Measurements from ENCODE around the gene JAKMIP1. TPM values are rescaled to one million over a fixed set of nuclear protein-coding genes. Genes with fewer than 3 reads are reported as not detected.

The JAKMIP1 gene
- total and polyA plus RNA-seq, 2 of the 13 experiments (the other 11 are each of a cell fraction or from before 2014, with no cell fraction given), result not detected

DNA sequence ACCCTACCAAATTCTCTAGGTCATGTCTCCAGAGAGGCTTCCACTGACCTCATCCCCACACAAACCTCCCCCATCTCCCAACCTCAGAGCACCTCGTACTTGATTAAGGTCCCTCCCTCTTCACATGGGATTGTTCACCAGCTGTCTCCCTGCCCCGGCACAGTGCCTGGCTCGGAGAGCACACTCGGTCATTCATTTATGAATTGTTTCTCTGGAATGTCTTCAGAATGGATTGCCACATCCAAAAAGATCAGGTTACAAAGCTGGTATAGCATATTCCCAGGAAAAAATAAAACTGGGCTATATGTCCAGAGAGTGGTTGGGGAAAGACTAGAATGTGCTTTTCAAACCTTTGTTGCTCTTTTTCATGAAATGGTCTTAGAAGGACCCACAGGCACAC lies 21.6 kb downstream of the JAKMIP1 start:
- Histone ChIP-seq H3K9ac (ENCODE audit: insufficient read depth, low read depth, low read length) (no peak overlapping the region), H2AFZ (ENCODE audit: low read length) (no peak overlapping the region), H3K27ac (ENCODE audit: extremely low read length, insufficient read depth, low read length) (no peak overlapping the region), H3K36me3 (replicated peaks in 1 of 2; ENCODE audit: control insufficient read depth in 1 of 2, insufficient read depth in 2 of 2, low read length in 2 of 2) (no peaks in the 10 kb centered on the region), H4K20me1 (ENCODE audit: insufficient read depth, low read length) (no peaks in the 10 kb centered on the region), H3K27me3 (ENCODE audit: control insufficient read depth in 1 of 2, insufficient read depth in 2 of 2, low read length in 2 of 2) (peaks cover 0 to 2% of the 10 kb centered on the region in 2 experiments; a peak in 2 of 5 replicates), H3K4me1 (ENCODE audit: insufficient read depth, low read length) (no peaks in the 10 kb centered on the region), H3K4me3 (replicated peaks in 1 of 3; ENCODE audit: insufficient read depth in 1 of 3, low read depth in 2 of 3, low read length in 3 of 3) (no peak overlapping the region), H3K79me2 (ENCODE audit: insufficient read depth, low read length) (no peaks in the 10 kb centered on the region), H3K4me2 (ENCODE audit: low read depth, low read length) (no peak overlapping the region), H3K9me3 (ENCODE audit: low read length) (no peaks in the 10 kb centered on the region)
- CTCF ChIA-PET (ENCODE audit: low intra/inter-chr PET ratio, low total read pairs), result no interaction called here
- in situ Hi-C loops (cut with HindIII; ENCODE audit: extremely low pct_ligation_motif_present, low pct_unique_long_range_greater_than_20kb) (no loop called here), intact Hi-C loops (cut with micrococcal nuclease; ENCODE audit: unreplicated experiment) (no loop called here)
- no peak for ATAC-seq
- 0% methylated on average over 4 of the region's 4 CpGs for WGBS (ENCODE audit: low lambda C conversion rate)
- DNase-seq (ENCODE audit: low spot score), result no peak
- no peak for FAIRE-seq
- BruUV-seq (replicated peaks), result no TSS peak
- POLR2A ChIA-PET, result no interaction called here
- no peak for TF ChIP-seq RARA (CRISPR knock-in tag; IDR thresholded peaks at IDR 0.05)
- TF ChIP-seq, protein P1, sequence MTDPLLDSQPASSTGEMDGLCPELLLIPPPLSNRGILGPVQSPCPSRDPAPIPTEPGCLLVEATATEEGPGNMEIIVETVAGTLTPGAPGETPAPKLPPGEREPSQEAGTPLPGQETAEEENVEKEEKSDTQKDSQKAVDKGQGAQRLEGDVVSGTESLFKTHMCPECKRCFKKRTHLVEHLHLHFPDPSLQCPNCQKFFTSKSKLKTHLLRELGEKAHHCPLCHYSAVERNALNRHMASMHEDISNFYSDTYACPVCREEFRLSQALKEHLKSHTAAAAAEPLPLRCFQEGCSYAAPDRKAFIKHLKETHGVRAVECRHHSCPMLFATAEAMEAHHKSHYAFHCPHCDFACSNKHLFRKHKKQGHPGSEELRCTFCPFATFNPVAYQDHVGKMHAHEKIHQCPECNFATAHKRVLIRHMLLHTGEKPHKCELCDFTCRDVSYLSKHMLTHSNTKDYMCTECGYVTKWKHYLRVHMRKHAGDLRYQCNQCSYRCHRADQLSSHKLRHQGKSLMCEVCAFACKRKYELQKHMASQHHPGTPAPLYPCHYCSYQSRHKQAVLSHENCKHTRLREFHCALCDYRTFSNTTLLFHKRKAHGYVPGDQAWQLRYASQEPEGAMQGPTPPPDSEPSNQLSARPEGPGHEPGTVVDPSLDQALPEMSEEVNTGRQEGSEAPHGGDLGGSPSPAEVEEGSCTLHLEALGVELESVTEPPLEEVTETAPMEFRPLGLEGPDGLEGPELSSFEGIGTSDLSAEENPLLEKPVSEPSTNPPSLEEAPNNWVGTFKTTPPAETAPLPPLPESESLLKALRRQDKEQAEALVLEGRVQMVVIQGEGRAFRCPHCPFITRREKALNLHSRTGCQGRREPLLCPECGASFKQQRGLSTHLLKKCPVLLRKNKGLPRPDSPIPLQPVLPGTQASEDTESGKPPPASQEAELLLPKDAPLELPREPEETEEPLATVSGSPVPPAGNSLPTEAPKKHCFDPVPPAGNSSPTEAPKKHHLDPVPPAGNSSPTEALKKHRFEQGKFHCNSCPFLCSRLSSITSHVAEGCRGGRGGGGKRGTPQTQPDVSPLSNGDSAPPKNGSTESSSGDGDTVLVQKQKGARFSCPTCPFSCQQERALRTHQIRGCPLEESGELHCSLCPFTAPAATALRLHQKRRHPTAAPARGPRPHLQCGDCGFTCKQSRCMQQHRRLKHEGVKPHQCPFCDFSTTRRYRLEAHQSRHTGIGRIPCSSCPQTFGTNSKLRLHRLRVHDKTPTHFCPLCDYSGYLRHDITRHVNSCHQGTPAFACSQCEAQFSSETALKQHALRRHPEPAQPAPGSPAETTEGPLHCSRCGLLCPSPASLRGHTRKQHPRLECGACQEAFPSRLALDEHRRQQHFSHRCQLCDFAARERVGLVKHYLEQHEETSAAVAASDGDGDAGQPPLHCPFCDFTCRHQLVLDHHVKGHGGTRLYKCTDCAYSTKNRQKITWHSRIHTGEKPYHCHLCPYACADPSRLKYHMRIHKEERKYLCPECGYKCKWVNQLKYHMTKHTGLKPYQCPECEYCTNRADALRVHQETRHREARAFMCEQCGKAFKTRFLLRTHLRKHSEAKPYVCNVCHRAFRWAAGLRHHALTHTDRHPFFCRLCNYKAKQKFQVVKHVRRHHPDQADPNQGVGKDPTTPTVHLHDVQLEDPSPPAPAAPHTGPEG (CRISPR knock-in tag; IDR thresholded peaks at IDR 0.05), result no peak
- no peak for TF ChIP-seq SMAD3 (CRISPR knock-in tag; IDR thresholded peaks at IDR 0.05)
- TF ChIP-seq, protein P2, sequence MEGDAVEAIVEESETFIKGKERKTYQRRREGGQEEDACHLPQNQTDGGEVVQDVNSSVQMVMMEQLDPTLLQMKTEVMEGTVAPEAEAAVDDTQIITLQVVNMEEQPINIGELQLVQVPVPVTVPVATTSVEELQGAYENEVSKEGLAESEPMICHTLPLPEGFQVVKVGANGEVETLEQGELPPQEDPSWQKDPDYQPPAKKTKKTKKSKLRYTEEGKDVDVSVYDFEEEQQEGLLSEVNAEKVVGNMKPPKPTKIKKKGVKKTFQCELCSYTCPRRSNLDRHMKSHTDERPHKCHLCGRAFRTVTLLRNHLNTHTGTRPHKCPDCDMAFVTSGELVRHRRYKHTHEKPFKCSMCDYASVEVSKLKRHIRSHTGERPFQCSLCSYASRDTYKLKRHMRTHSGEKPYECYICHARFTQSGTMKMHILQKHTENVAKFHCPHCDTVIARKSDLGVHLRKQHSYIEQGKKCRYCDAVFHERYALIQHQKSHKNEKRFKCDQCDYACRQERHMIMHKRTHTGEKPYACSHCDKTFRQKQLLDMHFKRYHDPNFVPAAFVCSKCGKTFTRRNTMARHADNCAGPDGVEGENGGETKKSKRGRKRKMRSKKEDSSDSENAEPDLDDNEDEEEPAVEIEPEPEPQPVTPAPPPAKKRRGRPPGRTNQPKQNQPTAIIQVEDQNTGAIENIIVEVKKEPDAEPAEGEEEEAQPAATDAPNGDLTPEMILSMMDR (CRISPR knock-in tag; IDR thresholded peaks at IDR 0.05), result no peak
- no peak for TF ChIP-seq ZNF839 (CRISPR knock-in tag; IDR thresholded peaks at IDR 0.05; ENCODE audit: borderline replicate concordance)
- TF ChIP-seq, protein P3, sequence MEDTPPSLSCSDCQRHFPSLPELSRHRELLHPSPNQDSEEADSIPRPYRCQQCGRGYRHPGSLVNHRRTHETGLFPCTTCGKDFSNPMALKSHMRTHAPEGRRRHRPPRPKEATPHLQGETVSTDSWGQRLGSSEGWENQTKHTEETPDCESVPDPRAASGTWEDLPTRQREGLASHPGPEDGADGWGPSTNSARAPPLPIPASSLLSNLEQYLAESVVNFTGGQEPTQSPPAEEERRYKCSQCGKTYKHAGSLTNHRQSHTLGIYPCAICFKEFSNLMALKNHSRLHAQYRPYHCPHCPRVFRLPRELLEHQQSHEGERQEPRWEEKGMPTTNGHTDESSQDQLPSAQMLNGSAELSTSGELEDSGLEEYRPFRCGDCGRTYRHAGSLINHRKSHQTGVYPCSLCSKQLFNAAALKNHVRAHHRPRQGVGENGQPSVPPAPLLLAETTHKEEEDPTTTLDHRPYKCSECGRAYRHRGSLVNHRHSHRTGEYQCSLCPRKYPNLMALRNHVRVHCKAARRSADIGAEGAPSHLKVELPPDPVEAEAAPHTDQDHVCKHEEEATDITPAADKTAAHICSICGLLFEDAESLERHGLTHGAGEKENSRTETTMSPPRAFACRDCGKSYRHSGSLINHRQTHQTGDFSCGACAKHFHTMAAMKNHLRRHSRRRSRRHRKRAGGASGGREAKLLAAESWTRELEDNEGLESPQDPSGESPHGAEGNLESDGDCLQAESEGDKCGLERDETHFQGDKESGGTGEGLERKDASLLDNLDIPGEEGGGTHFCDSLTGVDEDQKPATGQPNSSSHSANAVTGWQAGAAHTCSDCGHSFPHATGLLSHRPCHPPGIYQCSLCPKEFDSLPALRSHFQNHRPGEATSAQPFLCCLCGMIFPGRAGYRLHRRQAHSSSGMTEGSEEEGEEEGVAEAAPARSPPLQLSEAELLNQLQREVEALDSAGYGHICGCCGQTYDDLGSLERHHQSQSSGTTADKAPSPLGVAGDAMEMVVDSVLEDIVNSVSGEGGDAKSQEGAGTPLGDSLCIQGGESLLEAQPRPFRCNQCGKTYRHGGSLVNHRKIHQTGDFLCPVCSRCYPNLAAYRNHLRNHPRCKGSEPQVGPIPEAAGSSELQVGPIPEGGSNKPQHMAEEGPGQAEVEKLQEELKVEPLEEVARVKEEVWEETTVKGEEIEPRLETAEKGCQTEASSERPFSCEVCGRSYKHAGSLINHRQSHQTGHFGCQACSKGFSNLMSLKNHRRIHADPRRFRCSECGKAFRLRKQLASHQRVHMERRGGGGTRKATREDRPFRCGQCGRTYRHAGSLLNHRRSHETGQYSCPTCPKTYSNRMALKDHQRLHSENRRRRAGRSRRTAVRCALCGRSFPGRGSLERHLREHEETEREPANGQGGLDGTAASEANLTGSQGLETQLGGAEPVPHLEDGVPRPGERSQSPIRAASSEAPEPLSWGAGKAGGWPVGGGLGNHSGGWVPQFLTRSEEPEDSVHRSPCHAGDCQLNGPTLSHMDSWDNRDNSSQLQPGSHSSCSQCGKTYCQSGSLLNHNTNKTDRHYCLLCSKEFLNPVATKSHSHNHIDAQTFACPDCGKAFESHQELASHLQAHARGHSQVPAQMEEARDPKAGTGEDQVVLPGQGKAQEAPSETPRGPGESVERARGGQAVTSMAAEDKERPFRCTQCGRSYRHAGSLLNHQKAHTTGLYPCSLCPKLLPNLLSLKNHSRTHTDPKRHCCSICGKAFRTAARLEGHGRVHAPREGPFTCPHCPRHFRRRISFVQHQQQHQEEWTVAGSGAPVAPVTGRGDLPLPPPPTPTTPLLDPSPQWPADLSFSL (CRISPR knock-in tag; IDR thresholded peaks at IDR 0.05), result no peak
- TF ChIP-seq ETV6 (CRISPR knock-in tag; conservative IDR thresholded peaks at IDR 0.05), result no peak
- TF ChIP-seq, protein P4, sequence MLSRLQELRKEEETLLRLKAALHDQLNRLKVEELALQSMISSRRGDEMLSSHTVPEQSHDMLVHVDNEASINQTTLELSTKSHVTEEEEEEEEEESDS (CRISPR knock-in tag; IDR thresholded peaks at IDR 0.05; ENCODE audit: borderline replicate concordance), result no peak
- no peak for TF ChIP-seq RFX1 (IDR thresholded peaks at IDR 0.05)
- TF ChIP-seq, protein P5, sequence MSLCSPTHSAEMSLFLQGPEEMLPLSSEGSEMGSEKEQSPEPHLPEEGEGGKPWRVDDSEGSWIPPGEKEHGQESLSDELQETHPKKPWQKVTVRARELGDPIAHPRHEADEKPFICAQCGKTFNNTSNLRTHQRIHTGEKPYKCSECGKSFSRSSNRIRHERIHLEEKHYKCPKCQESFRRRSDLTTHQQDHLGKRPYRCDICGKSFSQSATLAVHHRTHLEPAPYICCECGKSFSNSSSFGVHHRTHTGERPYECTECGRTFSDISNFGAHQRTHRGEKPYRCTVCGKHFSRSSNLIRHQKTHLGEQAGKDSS (CRISPR knock-in tag; IDR thresholded peaks at IDR 0.05; ENCODE audit: borderline replicate concordance, low read depth), result no peak
